ENCODE measurements around the gene FHIT.
A peak's percentile ranks its signal among the peaks of the same experiment; 100 is the strongest.

Gene FHIT

DNA sequence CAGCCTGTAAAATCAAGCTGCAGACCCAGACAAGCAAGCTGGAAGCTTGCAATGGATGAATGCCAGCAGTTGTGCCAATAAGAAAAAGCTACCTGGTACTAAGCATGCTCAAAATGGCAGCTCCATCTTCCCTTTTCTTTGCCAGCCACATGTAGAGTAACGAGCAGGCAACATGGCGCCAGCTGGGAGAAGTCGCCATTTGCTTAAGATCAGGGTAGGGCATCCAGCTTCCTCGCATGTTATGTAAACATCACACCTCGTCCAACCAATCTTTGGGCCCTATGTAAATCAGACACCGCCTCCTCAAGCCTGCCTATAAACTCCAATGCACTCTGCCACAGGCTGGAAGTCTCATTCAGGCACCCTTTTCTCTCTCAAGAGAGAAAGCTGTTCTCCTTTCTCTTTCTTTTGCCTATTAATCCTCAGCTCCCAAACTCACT, 973.9 kb downstream of the FHIT start:
- DNase-seq (ENCODE audit: low spot score): peak; percentile 14

DNA sequence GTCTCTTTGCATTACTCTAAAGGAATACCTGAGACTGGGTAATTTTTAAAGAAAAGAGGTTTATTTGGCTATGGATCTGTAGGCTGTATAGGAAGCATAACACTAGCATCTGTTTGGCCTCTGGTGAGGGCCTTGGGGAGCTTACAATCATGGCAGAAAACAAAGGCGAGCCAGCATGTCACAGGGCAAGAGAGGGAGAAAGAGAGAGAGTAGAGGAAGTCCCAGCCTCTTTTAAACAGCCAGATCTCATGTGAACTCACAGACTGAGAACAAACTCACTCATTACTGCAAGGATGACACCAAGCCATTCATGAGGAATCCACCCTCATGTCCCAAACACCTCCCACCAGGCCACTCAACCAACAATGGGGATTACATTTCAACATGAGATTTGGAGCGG, 974.6 kb downstream of the FHIT start:
- no peak for DNase-seq (ENCODE audit: low spot score)

DNA sequence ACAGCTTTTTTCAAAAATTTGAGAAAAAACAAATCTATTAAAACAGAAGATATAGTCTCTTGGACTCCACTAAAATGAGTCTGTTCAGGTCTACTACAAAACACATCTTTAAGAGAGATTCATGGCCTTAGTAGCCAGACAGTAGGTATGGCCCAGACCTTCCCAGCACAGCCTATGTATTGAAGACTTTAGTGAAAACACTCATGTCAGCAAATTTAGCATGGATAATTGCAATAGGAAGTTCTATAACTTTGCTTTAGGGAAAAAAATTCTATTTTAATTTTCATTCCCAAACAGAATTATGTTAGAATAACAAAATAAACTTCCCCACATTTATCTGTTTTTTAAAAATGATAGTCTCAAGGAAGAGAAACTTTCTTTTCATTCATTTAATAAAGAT, 976.6 kb downstream of the FHIT start:
- DNase-seq (ENCODE audit: low spot score): no peak

DNA sequence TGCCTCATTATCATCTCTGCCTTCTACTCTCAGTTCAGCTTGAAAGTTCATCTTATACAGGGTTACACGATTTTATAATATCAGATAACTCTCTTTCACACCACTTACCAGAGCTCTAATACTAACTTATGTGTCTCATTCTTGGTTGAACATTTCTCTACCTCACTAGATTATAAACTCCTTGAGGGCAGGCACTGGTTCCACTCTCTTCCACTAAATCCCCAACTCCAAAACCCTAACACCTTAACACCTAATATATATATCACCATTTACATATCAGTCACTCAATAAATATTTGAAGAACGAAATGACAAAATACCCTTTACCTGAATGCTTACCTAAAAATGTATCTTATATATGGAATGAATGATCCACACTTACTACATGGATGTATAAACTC, 977.2 kb downstream of the FHIT start:
- no peak for DNase-seq (ENCODE audit: low spot score)

DNA sequence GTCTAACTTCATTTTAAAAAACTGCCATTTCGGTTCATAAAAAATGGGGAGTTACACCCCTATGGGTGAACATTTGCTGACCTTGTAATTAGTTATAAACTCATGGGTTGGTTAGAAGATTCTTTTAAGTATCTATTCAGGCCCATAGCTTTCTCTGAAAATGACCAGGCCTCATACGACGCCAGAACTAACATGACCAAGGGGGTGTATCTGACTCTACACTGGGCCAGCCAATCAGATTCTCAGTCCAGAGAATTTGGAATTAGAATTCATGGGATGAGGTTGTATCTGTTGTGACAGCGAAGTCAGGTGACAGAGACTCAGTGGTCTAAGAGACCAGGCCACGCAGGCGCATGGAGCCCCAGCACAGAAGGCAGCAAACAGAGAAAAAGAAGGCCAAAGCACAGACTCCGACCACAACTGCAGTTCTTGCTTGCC, 981.4 kb downstream of the FHIT start:
- no peak for DNase-seq (ENCODE audit: low spot score)

DNA sequence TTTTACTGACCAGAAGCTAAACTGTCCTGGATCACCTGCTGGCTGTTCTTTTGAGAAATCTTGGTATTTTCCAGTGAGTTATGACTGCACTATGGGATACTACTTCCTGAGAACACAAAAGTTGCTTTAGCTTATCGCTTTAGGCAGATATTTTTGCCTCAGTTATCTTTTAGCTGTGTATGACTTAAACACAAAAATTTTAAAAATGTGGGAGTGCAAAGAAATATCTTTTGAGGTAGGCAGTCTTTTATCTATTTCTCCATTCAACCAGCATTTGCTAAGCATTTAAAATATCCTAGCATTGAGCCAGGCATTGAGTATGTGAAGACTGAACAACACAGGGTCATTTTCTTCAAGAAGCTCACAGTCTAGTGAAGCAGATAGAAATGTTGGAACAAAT, 981.9 kb downstream of the FHIT start:
- no peak for DNase-seq (ENCODE audit: low spot score)

DNA sequence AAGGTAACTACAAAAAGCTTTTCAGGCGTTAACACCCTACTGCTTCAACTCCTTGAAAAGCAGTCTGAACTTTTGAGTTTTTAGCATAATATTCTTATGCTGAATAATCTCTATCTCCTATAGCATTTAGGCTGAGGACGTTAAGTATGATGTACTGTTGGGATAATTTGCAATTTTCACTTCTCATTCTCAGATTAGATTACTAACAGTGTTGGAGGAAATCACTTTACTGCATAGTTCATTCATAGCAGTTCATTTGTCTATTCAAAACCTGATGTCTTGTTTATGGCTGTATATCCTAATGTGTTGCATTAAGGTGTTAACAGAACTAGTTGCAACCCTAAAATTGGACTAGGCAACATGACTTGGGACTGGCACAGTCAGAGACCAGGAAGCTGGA, 983.1 kb downstream of the FHIT start:
- no peak for DNase-seq (ENCODE audit: low spot score)

DNA sequence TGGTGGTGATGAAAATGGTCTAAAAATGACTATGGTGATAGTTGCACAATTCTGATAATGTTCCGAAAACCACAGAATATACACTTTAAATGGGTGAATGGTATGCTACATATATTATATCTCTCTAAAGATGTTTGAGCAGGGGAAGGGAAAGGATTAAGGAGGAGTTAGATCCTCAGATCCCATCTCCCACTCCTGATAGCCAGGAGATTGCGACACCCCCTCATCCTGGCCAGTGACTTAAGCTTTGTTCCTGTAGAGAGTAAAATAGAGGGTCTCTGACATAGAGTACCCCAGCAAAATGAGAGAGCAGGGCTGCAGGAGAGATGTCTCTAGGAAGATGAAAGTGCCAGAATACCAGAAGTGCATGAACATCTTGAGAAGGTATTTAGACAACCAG, 984.8 kb downstream of the FHIT start:
- DNase-seq (ENCODE audit: low spot score): no peak

DNA sequence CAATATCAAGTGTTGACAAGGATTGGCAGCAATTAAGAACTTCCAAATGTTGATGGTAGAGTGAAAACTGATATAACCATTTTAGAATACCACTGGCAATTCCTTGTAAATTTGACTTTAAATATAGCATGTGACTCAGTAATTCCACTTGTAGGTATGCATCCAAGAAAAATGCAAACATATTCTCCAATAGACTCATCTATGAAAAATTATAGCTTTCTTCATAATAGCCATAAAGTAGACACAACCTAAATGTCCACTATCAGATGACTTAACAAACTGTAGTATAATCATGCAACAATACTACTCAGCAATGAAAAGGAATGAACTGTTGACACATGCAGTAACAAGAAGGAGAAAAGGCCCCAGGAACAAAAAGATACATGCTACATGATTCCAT, 988.1 kb downstream of the FHIT start:
- DNase-seq (ENCODE audit: low spot score): no peak

DNA sequence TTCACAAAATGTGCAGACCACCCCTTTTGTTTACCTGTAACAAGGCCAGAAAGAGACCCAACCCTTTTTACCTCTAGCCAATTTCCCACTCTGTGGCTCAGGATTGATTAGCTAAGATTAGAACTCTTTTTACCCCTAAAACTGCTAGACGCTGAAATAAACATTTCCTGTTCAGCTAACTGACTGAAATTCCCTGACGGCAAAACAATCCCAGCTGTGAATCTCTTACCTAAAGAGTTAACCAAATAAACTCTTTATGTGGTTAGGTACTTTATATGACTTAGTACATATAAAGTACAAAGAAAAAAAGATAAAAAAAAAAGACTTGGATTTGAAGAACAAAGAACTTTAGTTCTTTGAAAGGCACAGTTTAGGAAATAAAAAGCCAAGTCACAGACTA, 988.7 kb downstream of the FHIT start:
- no peak for DNase-seq (ENCODE audit: low spot score)

DNA sequence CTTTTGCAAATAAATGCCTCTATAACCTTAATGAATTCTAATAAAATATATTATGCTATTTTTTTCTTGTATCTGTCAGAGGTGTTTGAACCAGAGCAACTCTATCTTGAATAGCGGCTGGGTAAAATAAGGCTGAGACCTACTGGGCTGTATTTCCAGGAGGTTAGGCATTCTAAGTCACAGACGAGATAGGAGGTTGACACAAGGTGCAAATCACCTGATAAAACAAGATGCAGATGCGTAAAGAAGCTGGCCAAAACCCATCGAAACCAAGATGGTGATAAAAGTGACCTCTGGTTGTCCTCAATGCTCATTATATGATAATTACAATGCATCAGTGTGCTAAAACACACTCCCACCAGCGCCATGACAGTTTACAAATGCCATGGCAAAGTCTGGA, 990.7 kb downstream of the FHIT start:
- DNase-seq (ENCODE audit: low spot score): no peak

DNA sequence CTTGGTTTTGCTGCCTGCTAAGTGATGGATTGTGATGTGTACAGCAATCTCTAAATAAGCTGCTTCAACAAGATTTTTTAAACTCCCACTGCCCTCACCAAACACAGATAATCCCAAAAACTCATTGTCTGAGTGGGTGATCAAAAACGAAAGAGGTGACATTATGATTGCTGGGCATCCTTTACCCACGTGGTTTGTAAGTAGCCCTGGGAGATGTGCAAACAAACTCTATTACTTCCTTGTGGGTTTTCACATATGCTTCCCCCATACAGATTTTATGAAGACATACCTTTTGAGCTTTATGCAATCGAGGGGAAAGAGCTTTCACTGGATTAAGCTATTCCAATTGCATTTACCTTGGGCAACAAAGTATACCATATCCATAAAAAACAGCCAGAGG, 1000.4 kb downstream of the FHIT start:
- no peak for DNase-seq (ENCODE audit: low spot score)

DNA sequence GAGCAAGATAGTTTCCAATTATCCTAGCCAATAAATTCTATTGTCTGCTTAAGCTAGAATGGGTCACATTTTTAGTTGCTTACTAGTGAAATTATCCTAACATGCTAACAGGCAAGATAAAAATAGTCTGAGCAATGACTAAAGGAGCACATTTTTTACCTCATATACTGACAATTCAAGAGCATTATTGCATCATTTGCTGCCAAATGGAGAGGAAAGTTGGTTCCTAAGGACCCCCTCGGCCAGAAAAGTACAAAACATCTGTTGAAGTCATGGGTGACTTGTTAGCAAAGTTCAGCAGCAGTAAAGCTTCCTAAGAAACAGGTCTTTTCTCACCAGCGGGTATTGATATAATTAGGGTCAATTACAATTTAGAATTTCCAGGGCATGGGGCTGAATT, 1001.0 kb downstream of the FHIT start:
- no peak for DNase-seq (ENCODE audit: low spot score)

DNA sequence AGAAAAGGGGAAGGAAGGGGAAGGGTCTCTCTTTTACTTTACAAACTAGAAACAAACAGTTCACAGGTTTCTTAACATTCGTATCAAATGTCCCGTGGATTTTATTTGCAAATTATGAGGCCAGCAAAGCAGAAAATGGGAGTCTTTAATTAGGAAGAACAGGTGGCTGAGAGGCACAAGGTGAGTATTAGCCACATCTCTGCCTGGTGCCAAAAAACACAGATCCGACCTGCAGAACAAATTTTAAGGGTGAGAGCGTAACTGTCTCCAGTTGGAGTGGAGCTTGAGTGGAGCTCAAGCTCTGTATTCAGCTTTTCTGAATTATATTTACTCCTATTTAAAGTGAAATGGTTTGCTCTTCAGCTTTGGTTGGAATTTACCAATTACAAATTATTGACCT, 1004.9 kb downstream of the FHIT start:
- DNase-seq (ENCODE audit: low spot score): no peak

DNA sequence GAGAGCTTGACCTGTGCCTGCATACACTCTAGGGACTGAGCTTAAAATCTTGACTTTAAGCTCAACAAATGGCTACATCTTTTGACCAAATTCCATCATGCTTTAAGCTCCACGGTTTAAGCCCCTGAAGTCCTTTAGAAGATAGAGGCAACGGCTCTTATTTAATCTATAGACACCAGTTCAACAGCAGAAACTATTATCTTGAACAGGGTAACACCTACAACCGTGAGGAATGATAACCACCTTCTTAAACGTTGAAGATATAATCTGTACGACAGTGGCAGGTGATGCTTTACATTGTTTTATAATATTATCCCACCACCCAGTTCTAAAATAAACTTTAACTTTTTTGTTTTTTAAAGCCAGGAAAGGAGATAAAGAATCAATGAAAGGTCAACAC, 1007.8 kb downstream of the FHIT start:
- no peak for DNase-seq (ENCODE audit: low spot score)

DNA sequence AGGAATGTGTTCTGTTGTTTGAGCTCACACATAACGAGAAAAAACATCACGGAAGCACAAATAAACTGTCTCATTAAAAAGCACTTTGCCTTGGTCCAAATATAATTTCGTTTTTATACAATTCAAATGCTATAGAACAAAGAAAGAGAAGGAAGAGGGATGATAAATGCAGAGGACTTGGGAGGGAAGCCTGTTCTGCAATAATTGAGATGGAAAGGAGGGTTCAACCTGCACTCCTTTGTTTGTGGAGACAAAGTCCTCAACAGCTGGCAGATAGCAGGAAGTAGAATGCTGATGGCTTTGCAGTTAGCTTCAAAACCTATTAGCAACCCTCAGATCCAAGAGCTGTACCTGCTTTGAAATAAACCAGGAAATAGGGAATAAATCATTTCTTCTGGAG, 1010.8 kb downstream of the FHIT start:
- no peak for DNase-seq (ENCODE audit: low spot score)

DNA sequence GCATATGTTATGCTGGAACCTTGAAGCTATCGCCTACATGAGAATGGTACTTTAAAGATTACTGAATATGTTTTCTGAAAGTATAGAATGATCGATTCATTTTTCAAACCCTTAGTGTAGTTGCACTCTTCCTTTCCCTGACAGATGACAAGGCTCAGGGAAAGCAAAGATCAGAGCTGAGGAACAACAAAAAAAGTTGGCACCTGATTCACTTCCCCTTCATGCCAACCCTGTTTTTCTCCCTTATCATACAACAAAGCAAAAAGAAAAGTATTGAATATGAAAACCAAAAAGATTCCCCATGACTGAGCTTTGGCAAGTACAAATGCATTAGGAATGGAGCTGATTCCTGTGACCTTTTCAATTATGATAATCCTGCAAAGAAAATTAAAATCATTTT, 1012.7 kb downstream of the FHIT start:
- DNase-seq (ENCODE audit: low spot score): no peak

DNA sequence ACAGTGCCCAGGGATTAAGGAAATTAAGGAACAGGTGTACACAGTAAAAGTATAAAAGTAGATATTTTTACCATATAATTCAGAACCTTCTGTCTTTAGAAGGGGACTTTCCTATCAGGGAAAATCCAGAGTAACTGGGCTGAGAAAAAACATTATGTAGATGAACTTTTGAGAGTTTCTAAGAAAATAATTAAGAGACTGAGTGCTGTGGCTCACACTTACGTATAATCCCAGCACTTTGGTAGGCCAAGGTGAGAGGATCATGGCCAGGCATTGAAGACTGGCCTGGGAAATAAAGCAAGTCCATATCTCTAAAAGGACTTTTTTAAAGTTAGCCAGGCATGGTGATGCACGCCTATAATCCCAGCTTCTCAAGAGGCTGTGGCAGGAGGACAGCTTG, 1021.8 kb downstream of the FHIT start:
- no peak for DNase-seq (ENCODE audit: low spot score)

DNA sequence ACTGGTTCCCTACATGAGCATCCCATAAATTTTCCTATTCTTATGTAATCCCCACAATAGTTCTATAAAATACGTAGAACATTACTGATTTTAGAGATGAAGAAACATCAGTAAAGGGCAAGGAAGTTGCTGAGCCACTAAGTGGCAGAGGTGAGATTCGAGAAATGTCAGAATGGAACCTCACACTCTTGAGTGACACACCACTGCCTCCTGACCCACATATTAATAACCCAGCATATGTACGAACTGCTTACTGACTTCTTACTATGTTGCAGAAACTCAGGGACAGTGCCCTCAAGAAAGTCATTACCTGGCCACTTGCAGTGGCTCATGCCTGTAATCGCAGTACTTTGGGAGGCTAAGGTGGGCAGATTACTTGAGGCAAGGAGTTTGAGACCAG, 1022.4 kb downstream of the FHIT start:
- no peak for DNase-seq (ENCODE audit: low spot score)

DNA sequence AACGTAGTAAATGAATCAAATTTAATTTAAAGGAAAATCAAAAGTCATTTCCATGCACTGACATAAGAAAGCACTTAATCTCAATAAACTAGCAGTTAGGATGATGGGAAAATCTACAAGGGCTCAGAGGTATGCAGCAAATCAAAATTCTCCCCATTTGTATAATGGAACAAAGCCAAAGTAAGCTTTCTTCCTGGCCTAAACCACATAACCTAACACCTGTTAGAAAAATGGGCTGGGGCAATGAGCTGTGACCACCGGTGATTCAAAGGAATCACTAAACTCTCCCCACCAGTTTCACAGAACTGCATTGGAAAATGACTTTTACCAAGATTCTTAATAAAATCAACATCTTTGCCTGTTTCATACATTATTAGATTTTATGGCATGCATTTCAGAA, 1024.3 kb downstream of the FHIT start:
- DNase-seq (ENCODE audit: low spot score): no peak

DNA sequence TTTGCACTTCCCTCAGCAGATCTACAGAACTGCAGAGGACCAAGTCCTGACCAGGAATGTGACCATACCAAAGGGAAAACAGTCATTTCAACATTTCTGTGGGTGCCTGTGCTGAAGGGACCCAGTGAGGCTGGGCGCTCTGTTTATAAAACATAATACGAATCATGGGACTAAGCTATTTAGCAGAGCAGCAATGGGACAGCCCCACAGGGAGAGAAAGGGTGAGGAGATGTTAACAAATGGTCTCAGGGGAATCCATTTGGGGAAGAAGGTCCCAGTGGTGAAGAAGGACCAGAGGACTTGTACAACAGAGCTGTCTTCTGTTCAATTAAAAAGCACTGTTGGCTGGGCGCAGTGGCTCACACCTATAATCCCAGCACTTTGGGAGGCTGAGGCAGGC, 1025.4 kb downstream of the FHIT start:
- no peak for DNase-seq (ENCODE audit: low spot score)

DNA sequence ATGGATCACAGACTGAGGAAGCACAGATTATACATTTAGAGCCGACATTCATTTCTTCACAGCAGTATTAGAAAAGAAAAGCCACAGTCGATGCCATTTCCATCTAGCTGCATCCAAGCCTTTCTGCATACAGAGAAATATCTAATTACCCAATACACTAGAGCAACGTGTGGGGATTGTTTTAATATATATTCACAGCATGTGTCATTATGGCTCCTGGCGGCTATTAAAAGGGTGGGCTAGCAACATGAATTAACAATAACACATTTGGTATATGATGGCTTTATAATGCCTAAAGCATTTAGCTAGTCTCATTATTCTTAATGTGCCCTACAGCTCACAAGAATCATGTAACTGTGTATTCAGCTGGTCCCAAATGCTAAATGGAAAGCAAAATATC, 1030.5 kb downstream of the FHIT start:
- DNase-seq (ENCODE audit: low spot score): no peak

DNA sequence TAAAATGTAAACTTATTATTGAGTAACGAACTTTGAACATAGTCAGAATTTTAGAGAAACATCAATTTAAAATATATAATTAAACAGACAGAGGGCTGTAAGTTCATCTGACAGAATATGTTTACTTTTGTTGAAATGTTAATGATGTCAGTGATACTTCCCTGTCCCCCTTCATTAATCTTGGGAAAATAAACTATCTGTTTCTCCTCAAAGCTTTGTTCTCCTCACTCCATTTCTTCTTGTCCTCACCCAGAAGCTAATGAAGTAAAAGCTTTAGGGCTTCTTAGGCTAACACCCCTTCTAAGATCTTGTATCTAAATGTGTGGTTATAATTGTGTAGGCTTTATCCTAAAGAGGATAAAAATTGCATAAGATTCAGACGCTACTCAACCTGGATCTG, 1031.8 kb downstream of the FHIT start:
- no peak for DNase-seq (ENCODE audit: low spot score)

DNA sequence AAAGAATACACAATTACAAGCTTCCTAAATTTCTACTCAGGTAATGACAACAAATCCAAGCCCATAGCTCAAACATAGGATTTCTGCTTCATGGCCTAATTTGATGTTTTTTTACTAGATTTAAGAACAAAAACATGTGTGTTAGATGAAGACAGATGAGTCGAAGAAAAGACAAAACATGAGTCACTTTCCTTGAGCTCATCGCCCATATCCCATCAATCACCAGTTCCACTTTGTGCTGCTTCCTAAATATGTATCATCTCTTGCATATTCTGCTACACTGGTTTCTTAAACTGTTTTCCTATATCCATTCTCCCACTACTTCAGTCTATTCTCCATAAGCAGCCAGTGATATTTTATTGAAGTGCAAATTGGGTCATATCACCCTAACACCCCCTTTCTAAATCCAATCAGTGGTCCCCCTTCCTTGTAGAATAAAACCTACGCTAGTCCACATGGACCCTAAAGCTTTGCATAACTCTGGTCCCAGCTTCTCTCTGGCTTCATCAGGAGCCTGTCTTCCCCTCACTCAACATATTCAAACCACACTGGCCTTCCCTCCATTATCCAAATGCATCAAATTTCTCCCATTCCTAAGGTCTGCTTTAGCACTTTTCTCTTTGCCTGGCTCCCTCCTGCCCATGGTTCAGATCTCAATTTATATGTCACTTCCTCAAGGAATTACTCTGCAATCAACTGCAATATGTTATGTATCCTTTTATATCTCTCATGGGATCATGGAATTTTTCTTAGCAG, 1033.9 kb downstream of the FHIT start:
- peak; percentile 19 for DNase-seq (ENCODE audit: low spot score)
